ENCODE measurements around the gene KMT2B. TPM values are rescaled to one million over a fixed set of nuclear protein-coding genes. Genes with fewer than 3 reads are reported as not detected.
A peak's percentile ranks its signal among the peaks of the same experiment; 100 is the strongest.

Gene KMT2B
- total and polyA plus RNA-seq, 2 of the 8 experiments (the other 6 are each of a cell fraction or from before 2014, with no cell fraction given), result 26.7 to 38.6 TPM

GRCh38 chr19:35693835-35694599 is 23.8 kb upstream of the KMT2B start (continued):
- TF ChIP-seq CTCF (IDR thresholded peaks at IDR 0.05; ENCODE audit: control extremely low read depth in 1 of 3, insufficient read depth in 1 of 3, low read depth in 1 of 3, low read length in 3 of 3), result peak; percentile 99
- no peak for TF ChIP-seq JUN (IDR thresholded peaks at IDR 0.05; ENCODE audit: low read depth, low read length)
- TF ChIP-seq BACH1 (IDR thresholded peaks at IDR 0.05; ENCODE audit: low read length), result no peak
- no peak for TF ChIP-seq EGR1 (IDR thresholded peaks at IDR 0.05; ENCODE audit: borderline replicate concordance, low read depth, low read length)
- TF ChIP-seq EP300 (IDR thresholded peaks at IDR 0.05; ENCODE audit: borderline replicate concordance in 1 of 2, low read depth in 2 of 2, low read length in 2 of 2), result no peak
- no peak for TF ChIP-seq CTBP2 (IDR thresholded peaks at IDR 0.05; ENCODE audit: borderline replicate concordance, insufficient read depth, insufficient read length, low read length)
- no peak for TF ChIP-seq BCL11A (IDR thresholded peaks at IDR 0.05; ENCODE audit: low read depth in 2 of 2, low read length in 2 of 2)
- no peak for TF ChIP-seq POU5F1 (IDR thresholded peaks at IDR 0.05; ENCODE audit: low read depth, low read length)
- no peak for TF ChIP-seq SP2 (IDR thresholded peaks at IDR 0.05; ENCODE audit: low read length)
- no peak for TF ChIP-seq SP4 (IDR thresholded peaks at IDR 0.05; ENCODE audit: low read length)
- TF ChIP-seq RAD21 (IDR thresholded peaks at IDR 0.05 in 1 of 2, conservative IDR thresholded peaks at IDR 0.05 in 1 of 2; ENCODE audit: low read depth in 2 of 2, low read length in 2 of 2), result peak; percentile 91 to 97
- TF ChIP-seq TEAD4 (IDR thresholded peaks at IDR 0.05; ENCODE audit: low read depth, low read length), result no peak
- TF ChIP-seq KDM1A (IDR thresholded peaks at IDR 0.05; ENCODE audit: borderline replicate concordance, low read length), result peak; percentile 30; the same call in 1 of the 2 replicates
- TF ChIP-seq CREB1 (IDR thresholded peaks at IDR 0.05), result no peak
- TF ChIP-seq ATF2 (IDR thresholded peaks at IDR 0.05; ENCODE audit: low read length), result no peak
- 0 out of 4 replicates have a peak, but pooled peaks have one; percentile 55 to 67 for TF ChIP-seq SIN3A (conservative IDR thresholded peaks at IDR 0.05 in 1 of 2, IDR thresholded peaks at IDR 0.05 in 1 of 2; ENCODE audit: low read depth in 1 of 2, low read length in 2 of 2)
- TF ChIP-seq EZH2 (IDR thresholded peaks at IDR 0.05; ENCODE audit: low read depth, low read length, severe bottlenecking), result no peak
- no peak for TF ChIP-seq RBBP5 (IDR thresholded peaks at IDR 0.05; ENCODE audit: borderline replicate concordance, low read depth, low read length)
- TF ChIP-seq MAX (IDR thresholded peaks at IDR 0.05), result no peak; the same call in 1 of the 2 replicates

Measured in H1 (cell line).